Activated CD4-positive, alpha-beta T cell treated with anti-CD3 and anti-CD28 coated beads for 4 hours (primary cell): ENCODE results near the gene SNX11.

Experiments used
- DNase-seq, 2 donors: peaks; one replicate each; pipeline ENCODE4 v3.0.0-alpha.2; 2020

Gene SNX11

GRCh38 chr17:48162946-48163506 is 55.5 kb downstream of the SNX11 start:
- DNase-seq = no peak

- DNase-seq = no peak
Measured at GRCh38 chr17:48163809-48164208, 56.2 kb downstream of the SNX11 start.

GRCh38 chr17:48169926-48170325 is 62.4 kb downstream of the SNX11 start:
- no peak for DNase-seq
